A549 (cell line): ENCODE measurements around the gene PTPRN2. TPM values are rescaled to one million over a fixed set of nuclear protein-coding genes. Genes with fewer than 3 reads are reported as not detected.

Experiments
- ATAC-seq, 2 experiments: fragments of 200-7000 bp in 1 of 2; fragments of >200 bp in 1 of 2; cut with Nextera tagmentation in 1 of 2; cut with Tn5 transposase in 1 of 2; 3 replicates each; pipeline versions ENCODE4 v1.8.0 to v1.9.1; 2018 to 2020; ENCODE audit warnings: mild to moderate bottlenecking in 1 of 2, moderate library complexity in 1 of 2
- CTCF ChIA-PET: fragments of 300-600 bp; sonication (Branson Sonifier 250); formaldehyde crosslinking; extraction: SDS; loops from one replicate; lab custom pipeline; 2021; ENCODE audit warnings: antibody characterized with exemption, inconsistent platforms; lab: Yijun Ruan, JAX
- POLR2A ChIA-PET: fragments of 350-600 bp; formaldehyde crosslinking; extraction: SDS; loops from one replicate; lab custom pipeline; 2021; ENCODE audit warnings: antibody characterized with exemption, inconsistent platforms; lab: Yijun Ruan, JAX
- DNase-seq, 2 experiments: peaks; one replicate each; pipeline versions ENCODE4 v3.0.0 to v3.0.0-alpha.2; 2011 to 2016; ENCODE audit warnings: low read depth in 1 of 2, low spot score in 1 of 2
- FAIRE-seq: peaks from 2 replicates; lab custom pipeline; 2011; peaks lifted over from hg19 to GRCh38; lab: Jason Lieb, UNC
- H3K27ac ChIP-seq, 2 experiments: fragments of >200 bp; sonication (Bioruptor Twin); formaldehyde crosslinking; 3 replicates each; pipeline ENCODE4 v1.5.1; 2016 to 2017
- H3K4me1 ChIP-seq: fragments of >200 bp; sonication (Bioruptor Twin); formaldehyde crosslinking; 3 replicates; pipeline ENCODE4 v1.6.1; 2016
- H3K4me2 ChIP-seq: fragments of >200 bp; sonication (Bioruptor Twin); formaldehyde crosslinking; 3 replicates; pipeline ENCODE4 v1.6.1; 2016
- H3K4me3 ChIP-seq: fragments of >200 bp; sonication (Bioruptor Twin); formaldehyde crosslinking; 3 replicates; pipeline ENCODE4 v1.5.1; 2016
- H3K9me3 ChIP-seq: fragments of >200 bp; sonication (Bioruptor Twin); formaldehyde crosslinking; 3 replicates; pipeline ENCODE4 v1.6.1; 2016
- EHF ChIP-seq: fragments of 250-450 bp; sonication (Bioruptor Pico); IDR thresholded peaks from 2 replicates; pipeline ENCODE4 v1.5.0; 2020; ENCODE audit warnings: mild to moderate bottlenecking
- EHMT2 ChIP-seq: fragments of 200-600 bp; sonication (generic); IDR thresholded peaks from 2 replicates; pipeline ENCODE4 v1.6.1; 2016; ENCODE audit warnings: antibody characterized with exemption, low read depth, mild to moderate bottlenecking, moderate library complexity
- EP300 ChIP-seq, 2 experiments: fragments of >200 bp; sonication (Bioruptor Twin); formaldehyde crosslinking; IDR thresholded peaks; 2 replicates in 1 of 2; 3 replicates in 1 of 2; pipeline ENCODE4 v1.6.1; 2016 to 2017
- ESRRA ChIP-seq: fragments of 150-350 bp; IDR thresholded peaks from 2 replicates; pipeline ENCODE4 v1.6.1; 2014; ENCODE audit warnings: mild to moderate bottlenecking, low read length, borderline replicate concordance
- FOXS1 ChIP-seq: fragments of 250-450 bp; sonication (Bioruptor Pico); IDR thresholded peaks from 2 replicates; pipeline ENCODE4 v1.5.0; 2020; ENCODE audit warnings: mild to moderate bottlenecking, moderate library complexity
- HDAC2 ChIP-seq: fragments of 200-600 bp; sonication (generic); IDR thresholded peaks from 2 replicates; pipeline ENCODE4 v1.6.1; 2016
- HES2 ChIP-seq: fragments of >200 bp; sonication (Bioruptor Twin); formaldehyde crosslinking; IDR thresholded peaks from 2 replicates; pipeline ENCODE4 v1.6.1; 2016
- HMGXB4 ChIP-seq: fragments of 250-450 bp; sonication (Bioruptor Pico); IDR thresholded peaks from 2 replicates; pipeline ENCODE4 v1.5.0; 2021; ENCODE audit warnings: mild to moderate bottlenecking, moderate library complexity, borderline replicate concordance
- JUNB ChIP-seq: fragments of >200 bp; sonication (Bioruptor Twin); formaldehyde crosslinking; IDR thresholded peaks from 2 replicates; pipeline ENCODE4 v1.6.1; 2016
- MAFK ChIP-seq: fragments of 450-650 bp; IDR thresholded peaks from 2 replicates; pipeline ENCODE4 v1.6.1; 2014; ENCODE audit not compliant: partially characterized antibody
- MYC ChIP-seq: IDR thresholded peaks from 2 replicates; pipeline ENCODE4 v1.6.1; 2012; ENCODE audit warnings: mild to moderate bottlenecking, inconsistent platforms, low read length, improper control_type of control experiment, borderline replicate concordance
- NR3C1 ChIP-seq: fragments of >200 bp; sonication (Bioruptor Twin); formaldehyde crosslinking; IDR thresholded peaks from 3 replicates; pipeline ENCODE4 v1.6.1; 2017
- PBX3 ChIP-seq: IDR thresholded peaks from 2 replicates; pipeline ENCODE4 v1.6.1; 2012
- POLR2A ChIP-seq: IDR thresholded peaks from 2 replicates; pipeline ENCODE4 v1.6.1; 2012; ENCODE audit warnings: mild to moderate bottlenecking, low read length
- RNF2 ChIP-seq: fragments of 200-600 bp; sonication (generic); IDR thresholded peaks from 2 replicates; pipeline ENCODE4 v1.6.1; 2016; ENCODE audit warnings: low read depth, mild to moderate bottlenecking, antibody characterized with exemption, moderate library complexity, borderline replicate concordance
- TP53 ChIP-seq: fragments of 250-450 bp; sonication (Bioruptor Pico); IDR thresholded peaks from 2 replicates; pipeline ENCODE4 v1.5.0; 2021; ENCODE audit warnings: mild to moderate bottlenecking, moderate library complexity
- ZC3H11A ChIP-seq: fragments of 450-650 bp; IDR thresholded peaks from 2 replicates; pipeline ENCODE4 v1.6.1; 2014; ENCODE audit warnings: antibody characterized with exemption, mild to moderate bottlenecking
- ZFP36 ChIP-seq: fragments of 450-650 bp; IDR thresholded peaks from 2 replicates; pipeline ENCODE4 v1.6.1; 2014; ENCODE audit warnings: borderline replicate concordance; ENCODE audit not compliant: partially characterized antibody
- WGBS: methylation state at CpG from one replicate; pipeline ENCODE4 v1.1.6; 2017; ENCODE audit errors: missing lambda C conversion rate; 5-methylcytosine and 5-hydroxymethylcytosine counted together
- polyA plus RNA-seq, 4 experiments: library from polyadenylated mRNA; depleted of rRNA in 3 of 4; stranded (reverse); fragments of >200 nt; fragmentation: RNase III in 1 of 4; extraction: RNeasy Plus Mini Kit Qiagen cat#74134 plus additional on column Dnase treatment in 1 of 4; gene quantifications; 2 replicates in 3 of 4; 3 replicates in 1 of 4; pipeline ENCODE4 v1.2.3, GENCODE V29; 2011 to 2017

Gene PTPRN2
- polyA plus RNA-seq, 2 of the 4 experiments (the other 2 are of a cell fraction), result 0.41 to 1.2 TPM

- Histone ChIP-seq H3K27ac (no peak overlapping the region), H3K4me2 (no peak overlapping the region), H3K9me3 (no peaks in the 10 kb centered on the region), H3K4me3 (no peak overlapping the region), H3K4me1 (no peaks in the 10 kb centered on the region)
- ChIA-PET CTCF (no interaction called here), POLR2A (no interaction called here)
- ATAC-seq, result no peak
- TF ChIP-seq EHF (no peak), ESRRA (no peak)
- WGBS, result 48% methylated on average over 21 of the region's 22 CpGs
- FAIRE-seq, result no peak
- no peak for DNase-seq
Observed at GRCh38 chr7:158077934-158078910, 509.4 kb downstream of the PTPRN2 start.

GRCh38 chr7:158077151-158077840 lies 510.3 kb downstream of the PTPRN2 start:
- POLR2A ChIA-PET, result no interaction called here

GRCh38 chr7:158076656-158077055 lies 511.0 kb downstream of the PTPRN2 start:
- ChIA-PET POLR2A (no interaction called here), CTCF (no interaction called here)
- ATAC-seq (no peak), DNase-seq (no peak), FAIRE-seq (no peak)
- no peaks in the 10 kb centered on the region for H3K9me3 ChIP-seq
- TF ChIP-seq PBX3 (no peak), POLR2A (no peak), MYC (no peak), FOXS1 (CRISPR knock-in tag) (no peak), ZC3H11A (no peak)
- no peak overlapping the region for H3K4me3 ChIP-seq
- no peak overlapping the region for H3K27ac ChIP-seq
- 51% methylated on average over 12 of the region's 12 CpGs for WGBS
- no peak overlapping the region for H3K4me2 ChIP-seq
- H3K4me1 ChIP-seq, result no peaks in the 10 kb centered on the region

More at GRCh38 chr7:158077151-158077840, 510.3 kb downstream of the PTPRN2 start:
- Histone ChIP-seq H3K4me2 (no peak overlapping the region), H3K9me3 (no peaks in the 10 kb centered on the region), H3K27ac (no peak overlapping the region), H3K4me1 (no peaks in the 10 kb centered on the region), H3K4me3 (no peak overlapping the region)
- FAIRE-seq, result no peak
- ATAC-seq, result no peak
- no peak for DNase-seq
- TF ChIP-seq ESRRA (no peak), EP300 (IDR thresholded peaks at IDR 0.05) (no peak), EHMT2 (no peak), TP53 (no peak), RNF2 (no peak), NR3C1 (no peak), HMGXB4 (CRISPR knock-in tag) (no peak), JUNB (no peak), HES2 (no peak), HDAC2 (no peak), MAFK (no peak), ZFP36 (no peak)
- WGBS, result 41% methylated on average over 18 of the region's 21 CpGs
- CTCF ChIA-PET, result no interaction called here
